AG09319 (cell line): ENCODE measurements around the gene FBXL13.
"Not testable (repeated sequence)": the region's sequence is repeated elsewhere in the genome, so short reads cannot be mapped to it uniquely, and the experiment has no call there.

ENCODE experiments used
- DNase-seq: peaks from one replicate; pipeline ENCODE4 v3.0.0-alpha.2; 2010; ENCODE audit warnings: low read depth; ENCODE audit errors: extremely low read depth
- CTCF ChIP-seq: IDR thresholded peaks from 2 replicates; pipeline ENCODE4 v1.5.1; 2011; ENCODE audit warnings: low read depth, mild to moderate bottlenecking, inconsistent platforms, low read length, moderate library complexity

The FBXL13 gene

GRCh38 chr7:102843850-102844249, 230.7 kb downstream of the FBXL13 start:
- TF ChIP-seq CTCF, result no peak
- DNase-seq, result no peak

- no peak for DNase-seq
- TF ChIP-seq CTCF, result no peak
Observed at GRCh38 chr7:102842284-102842683, 232.3 kb downstream of the FBXL13 start.

- no peak for TF ChIP-seq CTCF
Observed at GRCh38 chr7:102841290-102841689, 233.3 kb downstream of the FBXL13 start.

GRCh38 chr7:102840404-102840803, 234.2 kb downstream of the FBXL13 start:
- no peak for TF ChIP-seq CTCF

More at GRCh38 chr7:102841290-102841689, 233.3 kb downstream of the FBXL13 start:
- DNase-seq, result no peak

GRCh38 chr7:102838572-102839101, 236.0 kb downstream of the FBXL13 start:
- DNase-seq, result not testable (repeated sequence)

More at GRCh38 chr7:102840404-102840803, 234.2 kb downstream of the FBXL13 start:
- no peak for DNase-seq

GRCh38 chr7:102837802-102838201, 236.8 kb downstream of the FBXL13 start:
- DNase-seq, result no peak
- no peak for TF ChIP-seq CTCF

- DNase-seq, result no peak
- TF ChIP-seq CTCF, result no peak
Observed at GRCh38 chr7:102836977-102837376, 237.6 kb downstream of the FBXL13 start.
